ENCODE results near the gene DISP1.
A peak's percentile ranks its signal among the peaks of the same experiment; 100 is the strongest.

The DISP1 gene

DNA sequence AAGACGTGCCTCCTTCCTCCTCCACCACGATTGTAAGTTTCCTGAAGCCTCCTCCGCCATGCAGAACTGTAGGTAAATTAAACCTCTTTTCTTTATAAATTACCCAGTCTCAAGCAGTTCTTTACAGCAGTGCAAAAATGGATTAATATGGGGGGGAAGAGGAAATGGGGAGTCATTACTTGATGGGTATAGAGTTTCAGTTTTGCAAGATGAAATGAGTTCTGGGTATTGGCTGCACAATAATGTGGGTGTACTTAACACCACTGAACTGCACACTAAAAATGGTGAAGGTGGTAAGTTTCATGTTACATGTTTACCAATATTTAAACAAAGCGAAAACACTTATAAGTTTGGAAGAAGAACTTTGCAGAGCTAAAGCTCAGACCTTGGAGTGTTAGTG is 24.3 kb upstream of the DISP1 start:
- Mint-ChIP-seq H3K27me3 (ENCODE audit: low read depth, poor library complexity) (peaks cover 10% of the 10 kb centered on the region), H3K27ac (no peak overlapping the region), H3K9me3 (peaks cover 10% of the 10 kb centered on the region), H3K36me3 (ENCODE audit: low read depth) (no peaks in the 10 kb centered on the region), H3K4me3 (no peak overlapping the region), H3K4me1 (no peaks in the 10 kb centered on the region)
- no peak for DNase-seq
- TF ChIP-seq, protein P1, sequence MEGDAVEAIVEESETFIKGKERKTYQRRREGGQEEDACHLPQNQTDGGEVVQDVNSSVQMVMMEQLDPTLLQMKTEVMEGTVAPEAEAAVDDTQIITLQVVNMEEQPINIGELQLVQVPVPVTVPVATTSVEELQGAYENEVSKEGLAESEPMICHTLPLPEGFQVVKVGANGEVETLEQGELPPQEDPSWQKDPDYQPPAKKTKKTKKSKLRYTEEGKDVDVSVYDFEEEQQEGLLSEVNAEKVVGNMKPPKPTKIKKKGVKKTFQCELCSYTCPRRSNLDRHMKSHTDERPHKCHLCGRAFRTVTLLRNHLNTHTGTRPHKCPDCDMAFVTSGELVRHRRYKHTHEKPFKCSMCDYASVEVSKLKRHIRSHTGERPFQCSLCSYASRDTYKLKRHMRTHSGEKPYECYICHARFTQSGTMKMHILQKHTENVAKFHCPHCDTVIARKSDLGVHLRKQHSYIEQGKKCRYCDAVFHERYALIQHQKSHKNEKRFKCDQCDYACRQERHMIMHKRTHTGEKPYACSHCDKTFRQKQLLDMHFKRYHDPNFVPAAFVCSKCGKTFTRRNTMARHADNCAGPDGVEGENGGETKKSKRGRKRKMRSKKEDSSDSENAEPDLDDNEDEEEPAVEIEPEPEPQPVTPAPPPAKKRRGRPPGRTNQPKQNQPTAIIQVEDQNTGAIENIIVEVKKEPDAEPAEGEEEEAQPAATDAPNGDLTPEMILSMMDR (IDR thresholded peaks at IDR 0.05), result no peak

GRCh38 chr1:222791006-222791710 is 23.7 kb upstream of the DISP1 start:
- Mint-ChIP-seq H3K36me3 (ENCODE audit: low read depth) (no peaks in the 10 kb centered on the region), H3K27ac (no peak overlapping the region), H3K9me3 (peaks cover 10% of the 10 kb centered on the region), H3K4me3 (no peak overlapping the region), H3K27me3 (ENCODE audit: low read depth, poor library complexity) (peaks cover 8% of the 10 kb centered on the region), H3K4me1 (no peaks in the 10 kb centered on the region)
- TF ChIP-seq, protein P1 (IDR thresholded peaks at IDR 0.05), result no peak
- no peak for DNase-seq

DNA sequence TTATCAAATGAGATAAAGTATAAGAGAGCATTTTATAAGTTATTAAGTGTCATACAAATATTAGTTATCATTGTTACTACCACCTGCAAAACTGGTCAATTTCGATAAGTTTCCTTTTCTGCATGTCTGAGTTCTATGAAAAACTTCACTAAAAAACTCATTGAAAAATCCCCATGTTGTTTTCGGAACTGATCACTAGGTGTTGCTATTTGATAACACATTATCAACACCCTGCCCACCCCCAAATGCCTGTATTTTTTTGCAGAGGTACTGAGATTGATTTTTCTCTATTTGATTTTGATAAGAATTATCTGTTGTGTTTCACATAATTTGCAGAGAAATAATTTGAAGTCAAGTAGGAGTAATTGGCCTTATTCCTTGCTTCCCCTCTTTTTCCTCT is 22.1 kb upstream of the DISP1 start:
- Mint-ChIP-seq H3K27me3 (ENCODE audit: low read depth, poor library complexity) (peaks cover 8% of the 10 kb centered on the region), H3K4me1 (no peaks in the 10 kb centered on the region), H3K27ac (no peak overlapping the region), H3K4me3 (no peak overlapping the region), H3K9me3 (peaks cover 10% of the 10 kb centered on the region), H3K36me3 (ENCODE audit: low read depth) (no peaks in the 10 kb centered on the region)
- no peak for DNase-seq
- TF ChIP-seq, protein P1 (IDR thresholded peaks at IDR 0.05), result peak; percentile 60

GRCh38 chr1:222794656-222795474 is 20.0 kb upstream of the DISP1 start:
- Mint-ChIP-seq H3K4me1 (no peaks in the 10 kb centered on the region), H3K4me3 (no peak overlapping the region), H3K27ac (no peak overlapping the region), H3K27me3 (ENCODE audit: low read depth, poor library complexity) (peaks cover 8% of the 10 kb centered on the region), H3K9me3 (peaks cover 4% of the 10 kb centered on the region), H3K36me3 (ENCODE audit: low read depth) (no peaks in the 10 kb centered on the region)
- TF ChIP-seq, protein P1 (IDR thresholded peaks at IDR 0.05), result no peak
- DNase-seq, result no peak

- TF ChIP-seq, protein P1 (IDR thresholded peaks at IDR 0.05), result no peak
Observed at GRCh38 chr1:222798116-222798515, 16.7 kb upstream of the DISP1 start.

More at GRCh38 chr1:222798116-222798515, 16.7 kb upstream of the DISP1 start:
- H3K4me3 Mint-ChIP-seq, result no peak overlapping the region
- H3K27me3 Mint-ChIP-seq (ENCODE audit: low read depth, poor library complexity), result peaks cover 11% of the 10 kb centered on the region
- H3K27ac Mint-ChIP-seq, result no peak overlapping the region
- no peaks in the 10 kb centered on the region for H3K4me1 Mint-ChIP-seq
- H3K36me3 Mint-ChIP-seq (ENCODE audit: low read depth), result no peaks in the 10 kb centered on the region
- no peaks in the 10 kb centered on the region for H3K9me3 Mint-ChIP-seq
- DNase-seq, result no peak

Measured in nephron progenitor cell (in vitro differentiated cells).